ENCODE results near the gene FUBP3. TPM values are rescaled to one million over a fixed set of nuclear protein-coding genes. Genes with fewer than 3 reads are reported as not detected.

Gene FUBP3
- total RNA-seq, 5 donors from 2014 or later (not counting 1 experiment from before 2014, with no cell fraction given) = 34.2 to 44.7 (median 41.9) TPM

DNA sequence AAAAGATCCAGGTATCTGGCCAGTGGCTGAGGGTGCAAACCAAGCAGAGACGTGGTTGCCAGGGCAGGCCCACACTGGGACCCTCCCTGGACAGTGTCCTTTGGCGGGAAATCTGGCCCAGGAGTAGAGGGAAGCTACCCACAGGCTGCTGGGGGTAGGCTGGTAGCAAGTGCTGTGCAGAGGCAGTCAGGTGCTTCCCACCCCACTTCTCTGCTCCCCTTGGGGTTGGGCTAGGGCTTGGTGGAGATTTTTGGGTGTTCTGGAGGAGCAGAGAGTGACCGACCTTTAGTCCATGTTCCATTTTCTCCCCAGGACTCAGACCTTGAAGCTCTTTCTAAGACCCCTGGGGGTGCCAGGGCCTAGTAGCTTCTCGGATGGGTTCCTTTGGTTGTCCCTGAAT, 90.6 kb downstream of the FUBP3 start:
- Mint-ChIP-seq H3K4me1 (peaks cover 6 to 9% (median 8%) of the 10 kb centered on the region in 3 donors), H3K36me3 (no peaks in the 10 kb centered on the region), H3K4me3 (no peak overlapping the region), H3K27ac (no peak overlapping the region), H3K27me3 (peaks cover 22 to 44% of the 10 kb centered on the region in 2 donors), H3K9me3 (no peaks in the 10 kb centered on the region)
- H3K4me3 ChIP-seq (ENCODE audit: control insufficient read depth in 1 of 2, extremely low read depth in 1 of 2, low read length in 1 of 2) = no peak overlapping the region
- H3K9me3 ChIP-seq = no peaks in the 10 kb centered on the region
- ATAC-seq (replicated peaks in 1 of 4) (no peak), DNase-seq (no peak)
- peaks cover 0 to 15% of the 10 kb centered on the region in 2 experiments for H3K4me1 ChIP-seq (ENCODE audit: control insufficient read depth in 1 of 2, extremely low read depth in 1 of 2, insufficient read depth in 2 of 2, low read length in 2 of 2)
- no peak overlapping the region for H3K27ac ChIP-seq (ENCODE audit: low read length)
- H3K27me3 ChIP-seq (replicated peaks in 1 of 2; ENCODE audit: control insufficient read depth in 2 of 2, extremely low read depth in 1 of 2, insufficient read depth in 2 of 2, low read length in 1 of 2) = peaks cover 3 to 49% of the 10 kb centered on the region in 2 experiments
- ChIA-PET CTCF (no interaction called here), POLR2A (no interaction called here)
- H3K36me3 ChIP-seq (ENCODE audit: control insufficient read depth in 2 of 2, extremely low read depth in 1 of 2, insufficient read depth in 1 of 2, low read length in 1 of 2) = no peaks in the 10 kb centered on the region
- 83% methylated on average over 2 of the region's 4 CpGs for WGBS (ENCODE audit: insufficient coverage)

DNA sequence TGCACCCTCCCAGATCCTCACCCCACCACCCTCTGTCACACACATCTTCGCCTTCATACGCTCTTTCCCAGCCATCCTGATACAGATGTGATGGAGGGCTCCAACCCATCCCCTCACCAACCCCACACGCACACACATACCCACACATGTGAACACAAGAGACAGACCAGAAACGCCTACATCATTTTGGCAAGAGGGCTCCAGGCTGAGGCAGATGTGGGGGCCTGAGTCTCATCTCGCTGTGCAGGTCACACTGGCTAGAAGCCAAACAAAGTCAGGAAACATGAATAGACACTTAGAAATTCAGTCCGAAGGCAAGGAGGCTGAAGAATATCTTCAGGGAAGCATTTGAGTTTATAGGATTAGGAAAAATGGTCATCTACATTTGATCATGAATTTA, 91.3 kb downstream of the FUBP3 start:
- no peaks in the 10 kb centered on the region for H3K36me3 Mint-ChIP-seq
- Histone ChIP-seq H3K4me3 (ENCODE audit: control insufficient read depth in 1 of 2, extremely low read depth in 1 of 2, low read length in 1 of 2) (no peak overlapping the region), H3K27me3 (replicated peaks in 1 of 2; ENCODE audit: control insufficient read depth in 2 of 2, extremely low read depth in 1 of 2, insufficient read depth in 2 of 2, low read length in 1 of 2) (peaks cover 3 to 42% of the 10 kb centered on the region in 2 experiments), H3K4me1 (ENCODE audit: control insufficient read depth in 1 of 2, extremely low read depth in 1 of 2, insufficient read depth in 2 of 2, low read length in 2 of 2) (peaks cover 0 to 9% of the 10 kb centered on the region in 2 experiments), H3K27ac (ENCODE audit: low read length) (no peak overlapping the region), H3K36me3 (ENCODE audit: control insufficient read depth in 2 of 2, extremely low read depth in 1 of 2, insufficient read depth in 1 of 2, low read length in 1 of 2) (no peaks in the 10 kb centered on the region), H3K9me3 (no peaks in the 10 kb centered on the region)
- CTCF ChIA-PET = no interaction called here
- 79% methylated on average over 3 of the region's 6 CpGs for WGBS (ENCODE audit: insufficient coverage)
- no peak overlapping the region for H3K4me3 Mint-ChIP-seq
- POLR2A ChIA-PET = no interaction called here
- no peak for ATAC-seq (replicated peaks in 1 of 4)
- no peak overlapping the region for H3K27ac Mint-ChIP-seq
- DNase-seq = no peak
- peaks cover under 1 to 5% (median 4%) of the 10 kb centered on the region in 3 donors for H3K4me1 Mint-ChIP-seq
- peaks cover 17 to 40% of the 10 kb centered on the region in 2 donors for H3K27me3 Mint-ChIP-seq
- H3K9me3 Mint-ChIP-seq = no peaks in the 10 kb centered on the region

DNA sequence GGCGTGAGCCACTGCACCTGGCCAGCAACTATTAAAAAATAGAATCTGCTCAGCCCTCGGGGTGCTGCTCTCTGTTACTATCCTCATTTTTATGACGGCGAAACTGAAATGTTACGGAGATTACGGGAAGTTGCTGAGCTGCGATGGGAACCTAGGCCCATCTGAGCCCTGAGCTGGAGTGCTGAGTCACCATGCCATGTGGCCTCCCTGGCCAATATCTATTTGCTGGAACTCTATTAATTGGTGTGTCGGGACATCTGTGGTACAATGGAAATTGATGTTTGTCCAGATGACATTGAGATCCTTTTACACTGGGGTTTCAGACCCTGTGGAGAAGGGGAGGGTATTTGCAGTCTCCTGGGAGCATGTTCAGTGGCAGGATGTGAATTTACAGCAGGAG, 93.1 kb downstream of the FUBP3 start:
- DNase-seq = no peak
- no peak overlapping the region for H3K4me3 Mint-ChIP-seq
- H3K27me3 ChIP-seq (replicated peaks in 1 of 2; ENCODE audit: control insufficient read depth in 2 of 2, extremely low read depth in 1 of 2, insufficient read depth in 2 of 2, low read length in 1 of 2) = peaks cover 3 to 24% of the 10 kb centered on the region in 2 experiments
- POLR2A ChIA-PET = interaction anchor here in 1 of 2 donors (0.5 kb wide), 1 partner anchor 8 kb away, joined by 3 read pairs; the partner anchor contains the start of gene PRDM12
- CTCF ChIA-PET = no interaction called here
- WGBS (ENCODE audit: insufficient coverage) = 92% methylated on average over 7 of the region's 8 CpGs
- H3K4me3 ChIP-seq (ENCODE audit: control insufficient read depth in 1 of 2, extremely low read depth in 1 of 2, low read length in 1 of 2) = no peak overlapping the region
- H3K27ac Mint-ChIP-seq = no peak overlapping the region
- no peaks in the 10 kb centered on the region for H3K9me3 Mint-ChIP-seq
- H3K27me3 Mint-ChIP-seq = peaks cover 12 to 26% of the 10 kb centered on the region in 2 donors
- H3K4me1 ChIP-seq (ENCODE audit: control insufficient read depth in 1 of 2, extremely low read depth in 1 of 2, insufficient read depth in 2 of 2, low read length in 2 of 2) = no peaks in the 10 kb centered on the region
- H3K4me1 Mint-ChIP-seq = no peaks in the 10 kb centered on the region
- no peaks in the 10 kb centered on the region for H3K36me3 ChIP-seq (ENCODE audit: control insufficient read depth in 2 of 2, extremely low read depth in 1 of 2, insufficient read depth in 1 of 2, low read length in 1 of 2)
- ATAC-seq (replicated peaks in 1 of 4) = no peak
- no peaks in the 10 kb centered on the region for H3K9me3 ChIP-seq
- no peak overlapping the region for H3K27ac ChIP-seq (ENCODE audit: low read length)
- H3K36me3 Mint-ChIP-seq = no peaks in the 10 kb centered on the region

DNA sequence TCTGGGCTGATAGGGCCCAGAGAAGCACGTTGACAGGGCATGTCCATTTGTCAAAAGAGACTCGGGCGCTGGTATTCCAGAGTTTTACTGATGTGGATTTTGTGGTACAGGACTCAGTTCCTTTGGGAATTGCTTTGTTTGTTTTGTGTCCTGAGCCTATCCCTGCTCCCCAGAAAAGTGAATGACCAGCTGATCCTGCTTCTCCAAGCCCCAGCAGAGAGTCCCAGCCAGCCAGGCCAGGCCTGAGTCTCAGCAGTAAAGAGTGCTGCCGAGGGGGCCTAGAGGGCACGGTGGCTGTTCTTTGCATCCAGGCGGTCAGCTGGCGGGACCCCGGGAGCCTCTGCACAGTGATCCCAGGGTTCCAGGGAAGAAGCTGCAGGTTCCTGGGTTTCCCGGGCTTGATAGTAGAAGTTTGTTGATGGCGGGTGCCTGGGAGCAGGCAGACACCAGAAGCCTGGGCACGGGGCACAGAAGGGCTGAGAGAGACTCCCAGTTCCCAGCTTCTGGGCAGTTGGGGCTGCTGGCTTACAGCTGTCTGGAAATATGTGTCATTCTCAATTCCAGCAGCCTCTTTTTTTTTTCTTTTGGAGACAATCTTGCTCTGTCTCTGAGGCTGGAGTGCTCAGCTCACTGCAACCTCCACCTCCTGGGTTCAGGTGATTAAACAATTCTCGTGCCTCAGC, 93.7 kb downstream of the FUBP3 start:
- ATAC-seq (replicated peaks in 1 of 4) (no peak), DNase-seq (no peak)
- ChIA-PET POLR2A (interaction anchor here in 1 of 2 donors (0.5 kb wide), 1 partner anchor 8 kb away, joined by 3 read pairs; the partner anchor contains the start of gene PRDM12), CTCF (no interaction called here)
- no peaks in the 10 kb centered on the region for H3K4me1 Mint-ChIP-seq
- H3K27me3 ChIP-seq (replicated peaks in 1 of 2; ENCODE audit: control insufficient read depth in 2 of 2, extremely low read depth in 1 of 2, insufficient read depth in 2 of 2, low read length in 1 of 2) = peaks cover 0 to 18% of the 10 kb centered on the region in 2 experiments
- H3K9me3 ChIP-seq = no peaks in the 10 kb centered on the region
- no peak overlapping the region for H3K27ac Mint-ChIP-seq
- WGBS (ENCODE audit: insufficient coverage) = 89% methylated on average over 6 of the region's 12 CpGs
- H3K4me3 Mint-ChIP-seq = no peak overlapping the region
- no peak overlapping the region for H3K4me3 ChIP-seq (ENCODE audit: control insufficient read depth in 1 of 2, extremely low read depth in 1 of 2, low read length in 1 of 2)
- H3K36me3 Mint-ChIP-seq = no peaks in the 10 kb centered on the region
- H3K9me3 Mint-ChIP-seq = no peaks in the 10 kb centered on the region
- H3K27me3 Mint-ChIP-seq = peaks cover 9 to 21% of the 10 kb centered on the region in 2 donors
- H3K4me1 ChIP-seq (ENCODE audit: control insufficient read depth in 1 of 2, extremely low read depth in 1 of 2, insufficient read depth in 2 of 2, low read length in 2 of 2) = no peaks in the 10 kb centered on the region
- no peak overlapping the region for H3K27ac ChIP-seq (ENCODE audit: low read length)
- H3K36me3 ChIP-seq (ENCODE audit: control insufficient read depth in 2 of 2, extremely low read depth in 1 of 2, insufficient read depth in 1 of 2, low read length in 1 of 2) = no peaks in the 10 kb centered on the region

DNA sequence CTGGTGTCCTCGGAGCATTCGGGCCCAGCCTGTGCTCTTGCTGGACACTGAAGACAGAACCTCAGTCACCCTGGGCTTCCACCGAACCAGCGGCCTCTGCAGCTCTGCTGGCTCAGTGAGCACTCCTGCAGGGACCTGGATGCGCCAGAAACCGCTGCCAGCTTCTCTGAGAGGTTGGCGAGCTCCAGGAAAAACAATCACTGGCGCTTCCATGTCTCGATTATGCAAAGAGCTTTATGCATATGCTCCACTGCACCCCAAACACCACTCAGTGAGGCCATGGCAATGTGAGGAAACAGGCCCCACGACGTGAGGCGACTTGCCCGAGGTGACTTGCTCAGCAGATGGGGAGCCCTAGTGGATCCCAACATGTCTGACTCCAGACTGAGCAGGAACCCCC, 96.0 kb downstream of the FUBP3 start:
- DNase-seq (no peak), ATAC-seq (replicated peaks in 1 of 4) (no peak)
- no peaks in the 10 kb centered on the region for H3K36me3 ChIP-seq (ENCODE audit: control insufficient read depth in 2 of 2, extremely low read depth in 1 of 2, insufficient read depth in 1 of 2, low read length in 1 of 2)
- H3K27ac Mint-ChIP-seq = no peak overlapping the region
- H3K9me3 Mint-ChIP-seq = no peaks in the 10 kb centered on the region
- no peaks in the 10 kb centered on the region for H3K9me3 ChIP-seq
- 87% methylated on average over 10 of the region's 13 CpGs for WGBS (ENCODE audit: insufficient coverage)
- no peak overlapping the region for H3K27ac ChIP-seq (ENCODE audit: low read length)
- CTCF ChIA-PET = interaction anchor here in 1 of 2 donors (0.5 kb wide), 1 partner anchor 219 kb away, joined by 4 read pairs; no protein-coding TSS in a partner anchor
- H3K4me3 ChIP-seq (ENCODE audit: control insufficient read depth in 1 of 2, extremely low read depth in 1 of 2, low read length in 1 of 2) = no peak overlapping the region
- no peak overlapping the region for H3K4me3 Mint-ChIP-seq
- no peaks in the 10 kb centered on the region for H3K4me1 ChIP-seq (ENCODE audit: control insufficient read depth in 1 of 2, extremely low read depth in 1 of 2, insufficient read depth in 2 of 2, low read length in 2 of 2)
- peaks cover 0 to 25% of the 10 kb centered on the region in 2 experiments for H3K27me3 ChIP-seq (replicated peaks in 1 of 2; ENCODE audit: control insufficient read depth in 2 of 2, extremely low read depth in 1 of 2, insufficient read depth in 2 of 2, low read length in 1 of 2)
- no peaks in the 10 kb centered on the region for H3K4me1 Mint-ChIP-seq
- H3K27me3 Mint-ChIP-seq = peaks cover 4 to 10% of the 10 kb centered on the region in 2 donors
- POLR2A ChIA-PET = no interaction called here
- no peaks in the 10 kb centered on the region for H3K36me3 Mint-ChIP-seq

DNA sequence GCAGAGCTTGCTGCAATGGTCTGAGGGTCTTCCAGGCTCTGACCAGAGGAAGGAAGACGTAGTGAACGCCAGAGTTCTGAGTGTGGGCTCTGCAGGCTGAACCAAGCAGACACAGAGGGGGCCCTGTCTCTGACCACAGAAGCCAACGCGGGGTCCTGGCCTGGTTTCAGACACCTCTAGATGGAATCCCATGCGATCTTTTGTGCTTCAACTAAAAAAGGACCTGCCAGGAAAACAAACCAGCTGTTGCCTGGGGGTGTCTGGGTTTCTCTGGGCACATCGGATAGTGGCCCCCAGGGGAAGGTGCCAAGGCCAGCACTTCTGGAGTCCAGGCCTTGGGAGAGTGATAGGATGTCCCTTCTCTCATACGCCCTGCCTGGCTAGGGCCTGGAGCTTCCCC, 97.9 kb downstream of the FUBP3 start:
- peaks cover 2 to 36% of the 10 kb centered on the region in 2 experiments for H3K27me3 ChIP-seq (replicated peaks in 1 of 2; ENCODE audit: control insufficient read depth in 2 of 2, extremely low read depth in 1 of 2, insufficient read depth in 2 of 2, low read length in 1 of 2)
- peaks cover 0 to 7% of the 10 kb centered on the region in 2 donors for H3K27me3 Mint-ChIP-seq
- H3K4me1 ChIP-seq (ENCODE audit: control insufficient read depth in 1 of 2, extremely low read depth in 1 of 2, insufficient read depth in 2 of 2, low read length in 2 of 2) = peaks cover 3 to 11% of the 10 kb centered on the region in 2 experiments
- no peaks in the 10 kb centered on the region for H3K9me3 Mint-ChIP-seq
- H3K4me3 ChIP-seq (ENCODE audit: control insufficient read depth in 1 of 2, extremely low read depth in 1 of 2, low read length in 1 of 2) = no peak overlapping the region
- H3K27ac Mint-ChIP-seq = no peak overlapping the region
- H3K4me3 Mint-ChIP-seq = no peak overlapping the region
- H3K36me3 ChIP-seq (ENCODE audit: control insufficient read depth in 2 of 2, extremely low read depth in 1 of 2, insufficient read depth in 1 of 2, low read length in 1 of 2) = no peaks in the 10 kb centered on the region
- ChIA-PET CTCF (no interaction called here), POLR2A (interaction anchor here in 1 of 2 donors (0.5 kb wide), 1 partner anchor 9 kb away, joined by 5 read pairs; no protein-coding TSS in a partner anchor)
- H3K4me1 Mint-ChIP-seq = peaks cover under 1 to 3% (median 1%) of the 10 kb centered on the region in 3 donors
- H3K27ac ChIP-seq (ENCODE audit: low read length) = no peak overlapping the region
- 67% methylated on average over 7 of the region's 7 CpGs for WGBS (ENCODE audit: insufficient coverage)
- H3K9me3 ChIP-seq = no peaks in the 10 kb centered on the region
- no peak for ATAC-seq (replicated peaks in 1 of 4)
- DNase-seq = no peak
- no peaks in the 10 kb centered on the region for H3K36me3 Mint-ChIP-seq
